ENCODE data around the gene AGAP1. TPM values are rescaled to one million over a fixed set of nuclear protein-coding genes. Genes with fewer than 3 reads are reported as not detected.

AGAP1 gene
- total RNA-seq, 1 donor from 2014 or later = 39.0 TPM

DNA sequence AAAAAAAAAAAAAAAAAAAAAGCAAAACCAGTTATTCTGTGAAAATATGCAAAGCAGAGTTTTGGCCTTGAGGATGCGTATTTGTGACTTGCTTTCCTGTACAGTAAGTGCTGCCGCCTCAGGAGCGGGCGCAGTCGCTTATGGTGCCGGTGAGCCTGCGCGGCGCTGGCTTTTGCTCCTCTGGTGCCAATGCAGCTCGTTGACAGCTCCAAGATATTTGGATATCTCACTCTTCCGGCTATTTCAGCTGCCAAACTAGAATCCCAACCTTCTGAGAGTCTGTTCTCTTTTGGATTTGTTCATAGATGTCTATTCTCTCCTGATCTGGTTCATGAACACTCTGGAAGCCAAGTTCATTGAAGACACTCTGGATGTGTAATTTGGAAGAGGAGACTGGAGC lies 184.1 kb downstream of the AGAP1 start:
- H3K4me1 Mint-ChIP-seq (ENCODE audit: low read depth) = peaks cover 31% of the 10 kb centered on the region

DNA sequence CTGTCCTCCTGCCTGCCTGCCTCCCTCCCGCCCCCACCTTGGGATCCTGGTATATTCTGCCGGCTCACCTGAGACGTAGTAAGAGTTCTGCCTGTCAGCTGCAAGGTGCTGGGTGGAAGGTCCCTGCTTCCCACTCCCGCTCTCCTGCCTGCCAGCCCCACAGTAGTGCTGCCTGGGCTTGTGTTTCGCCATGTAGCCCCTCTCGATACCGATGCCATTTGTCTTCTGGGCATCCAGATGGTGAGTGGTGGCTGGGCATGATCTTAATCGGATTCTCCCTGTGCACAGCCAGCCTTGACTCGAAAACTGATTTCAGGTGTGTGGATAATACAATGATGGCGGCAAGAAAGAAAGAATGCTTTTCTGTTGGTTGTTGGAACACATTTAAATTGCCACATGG lies 184.9 kb downstream of the AGAP1 start:
- Mint-ChIP-seq H3K27ac (ENCODE audit: unreplicated experiment) (no peak overlapping the region), H3K36me3 (ENCODE audit: low read depth) (no peaks in the 10 kb centered on the region), H3K4me1 (ENCODE audit: low read depth) (peaks cover 25% of the 10 kb centered on the region), H3K27me3 (ENCODE audit: low read depth) (no peaks in the 10 kb centered on the region), H3K9me3 (ENCODE audit: low read depth) (no peaks in the 10 kb centered on the region), H3K4me3 (ENCODE audit: unreplicated experiment) (no peak overlapping the region)
- DNase-seq (ENCODE audit: low spot score) = no peak
- TF ChIP-seq, protein P1, sequence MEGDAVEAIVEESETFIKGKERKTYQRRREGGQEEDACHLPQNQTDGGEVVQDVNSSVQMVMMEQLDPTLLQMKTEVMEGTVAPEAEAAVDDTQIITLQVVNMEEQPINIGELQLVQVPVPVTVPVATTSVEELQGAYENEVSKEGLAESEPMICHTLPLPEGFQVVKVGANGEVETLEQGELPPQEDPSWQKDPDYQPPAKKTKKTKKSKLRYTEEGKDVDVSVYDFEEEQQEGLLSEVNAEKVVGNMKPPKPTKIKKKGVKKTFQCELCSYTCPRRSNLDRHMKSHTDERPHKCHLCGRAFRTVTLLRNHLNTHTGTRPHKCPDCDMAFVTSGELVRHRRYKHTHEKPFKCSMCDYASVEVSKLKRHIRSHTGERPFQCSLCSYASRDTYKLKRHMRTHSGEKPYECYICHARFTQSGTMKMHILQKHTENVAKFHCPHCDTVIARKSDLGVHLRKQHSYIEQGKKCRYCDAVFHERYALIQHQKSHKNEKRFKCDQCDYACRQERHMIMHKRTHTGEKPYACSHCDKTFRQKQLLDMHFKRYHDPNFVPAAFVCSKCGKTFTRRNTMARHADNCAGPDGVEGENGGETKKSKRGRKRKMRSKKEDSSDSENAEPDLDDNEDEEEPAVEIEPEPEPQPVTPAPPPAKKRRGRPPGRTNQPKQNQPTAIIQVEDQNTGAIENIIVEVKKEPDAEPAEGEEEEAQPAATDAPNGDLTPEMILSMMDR (IDR thresholded peaks at IDR 0.05) = no peak

More for the DNA sequence above, 184.1 kb downstream of the AGAP1 start:
- no peaks in the 10 kb centered on the region for H3K9me3 Mint-ChIP-seq (ENCODE audit: low read depth)
- H3K4me3 Mint-ChIP-seq (ENCODE audit: unreplicated experiment) = no peak overlapping the region
- no peak overlapping the region for H3K27ac Mint-ChIP-seq (ENCODE audit: unreplicated experiment)
- no peaks in the 10 kb centered on the region for H3K36me3 Mint-ChIP-seq (ENCODE audit: low read depth)
- H3K27me3 Mint-ChIP-seq (ENCODE audit: low read depth) = no peaks in the 10 kb centered on the region
- TF ChIP-seq, protein P1 (IDR thresholded peaks at IDR 0.05) = no peak
- DNase-seq (ENCODE audit: low spot score) = no peak

DNA sequence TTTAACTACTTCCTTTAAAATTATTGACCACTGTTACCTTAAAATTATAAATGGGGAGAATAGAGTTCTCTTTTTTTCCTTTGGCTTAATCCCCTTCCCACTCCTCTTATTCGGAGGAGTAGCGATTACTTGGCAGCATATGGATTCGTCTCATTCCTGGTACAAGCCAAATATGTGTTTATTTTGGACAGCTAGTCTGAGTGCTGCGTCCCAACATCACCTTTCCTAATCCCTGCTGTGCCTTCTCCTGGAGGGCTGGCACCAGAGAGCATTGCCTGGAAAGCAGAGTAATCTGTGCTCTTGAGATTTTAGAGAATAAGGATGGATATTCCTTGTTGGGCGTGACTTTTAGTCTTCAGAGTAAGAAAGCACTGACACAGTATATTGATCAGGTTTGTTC lies 185.6 kb downstream of the AGAP1 start:
- Mint-ChIP-seq H3K27me3 (ENCODE audit: low read depth) (no peaks in the 10 kb centered on the region), H3K9me3 (ENCODE audit: low read depth) (no peaks in the 10 kb centered on the region), H3K36me3 (ENCODE audit: low read depth) (no peaks in the 10 kb centered on the region), H3K4me1 (ENCODE audit: low read depth) (peaks cover 21% of the 10 kb centered on the region), H3K27ac (ENCODE audit: unreplicated experiment) (no peak overlapping the region), H3K4me3 (ENCODE audit: unreplicated experiment) (no peak overlapping the region)
- no peak for DNase-seq (ENCODE audit: low spot score)
- TF ChIP-seq, protein P1 (IDR thresholded peaks at IDR 0.05) = no peak

DNA sequence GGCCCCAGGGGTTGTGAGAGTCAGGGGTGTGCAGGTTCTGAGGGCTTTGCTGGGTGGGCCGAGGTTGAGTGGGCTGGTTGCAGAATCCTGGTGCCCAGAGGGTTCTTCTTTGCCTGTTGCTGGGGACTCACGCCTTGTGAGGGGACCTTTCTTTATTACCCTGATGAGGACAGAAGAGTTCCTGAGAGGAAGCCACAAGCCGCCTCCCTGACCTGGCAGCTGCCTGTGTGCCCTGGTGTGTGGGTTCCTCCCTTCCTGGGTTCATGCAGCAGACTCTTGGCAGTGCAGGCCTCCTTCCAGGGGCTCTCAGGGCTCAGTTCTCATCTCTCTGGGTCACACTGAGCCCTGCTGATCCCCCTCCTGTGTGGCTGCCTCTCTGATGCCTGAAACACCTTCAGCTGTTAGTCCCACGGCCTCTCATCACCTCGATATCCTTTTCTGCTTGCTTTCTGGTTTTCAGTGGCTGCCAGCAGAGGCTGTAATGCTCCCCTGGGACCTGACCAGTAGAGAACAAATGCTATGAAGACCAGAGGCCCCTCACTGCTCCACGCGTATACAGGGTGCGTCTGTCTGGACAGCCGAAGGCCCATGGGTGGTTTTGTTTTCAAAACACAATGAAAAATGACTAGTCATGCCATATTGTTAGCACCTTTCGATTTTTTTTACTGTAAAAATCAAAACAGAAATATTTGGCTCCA lies 191.3 kb downstream of the AGAP1 start:
- no peaks in the 10 kb centered on the region for H3K36me3 Mint-ChIP-seq (ENCODE audit: low read depth)
- no peaks in the 10 kb centered on the region for H3K27me3 Mint-ChIP-seq (ENCODE audit: low read depth)
- TF ChIP-seq, protein P1 (IDR thresholded peaks at IDR 0.05) = no peak
- H3K9me3 Mint-ChIP-seq (ENCODE audit: low read depth) = no peaks in the 10 kb centered on the region
- no peak for DNase-seq (ENCODE audit: low spot score)
- H3K27ac Mint-ChIP-seq (ENCODE audit: unreplicated experiment) = peak overlapping the region; percentile 80
- H3K4me1 Mint-ChIP-seq (ENCODE audit: low read depth) = peaks cover 12% of the 10 kb centered on the region
- H3K4me3 Mint-ChIP-seq (ENCODE audit: unreplicated experiment) = no peak overlapping the region

DNA sequence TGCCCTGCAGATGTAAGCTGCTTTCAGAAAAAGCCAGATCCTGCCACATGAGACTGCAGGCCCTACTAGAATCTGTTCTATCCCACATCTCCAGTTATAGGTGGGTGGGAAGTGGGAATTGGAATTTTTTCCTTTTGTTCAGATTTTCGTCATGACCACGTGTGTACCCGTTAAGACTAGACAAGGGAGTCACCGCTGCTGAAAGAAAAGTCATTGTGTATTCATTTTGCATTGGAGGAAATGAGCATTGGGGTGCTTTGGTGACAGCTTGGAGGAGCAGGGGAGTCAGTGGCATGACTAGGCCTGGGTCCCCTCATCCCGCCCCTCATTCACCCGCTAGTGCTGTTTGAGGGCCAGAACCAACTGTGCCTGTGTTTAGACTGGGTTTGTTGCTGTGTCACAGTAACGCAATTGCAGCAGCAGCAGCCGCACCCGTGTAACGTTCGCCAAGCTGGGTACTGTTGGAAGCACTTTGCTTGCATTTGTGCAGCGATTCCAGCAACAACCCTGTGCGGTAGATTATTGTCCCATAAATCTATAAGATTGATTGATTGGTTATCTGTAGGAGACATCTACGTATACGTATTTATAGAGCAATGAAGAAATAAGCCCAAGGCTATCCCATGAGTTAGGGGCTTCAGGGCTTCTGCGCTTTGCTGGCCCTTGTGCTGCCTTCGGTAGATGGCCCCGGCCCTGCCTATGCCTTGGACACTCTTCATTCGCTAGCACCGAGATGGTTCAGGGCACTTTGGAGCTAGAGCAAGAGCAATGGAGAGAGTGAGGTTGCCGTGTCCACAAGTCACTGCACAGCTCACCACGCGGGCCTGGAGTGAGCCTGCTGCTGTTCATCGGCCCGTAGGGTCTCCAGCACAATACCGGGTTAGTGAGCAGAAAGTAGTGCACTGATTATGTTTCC lies 194.9 kb downstream of the AGAP1 start:
- Mint-ChIP-seq H3K27ac (ENCODE audit: unreplicated experiment) (no peak overlapping the region), H3K27me3 (ENCODE audit: low read depth) (no peaks in the 10 kb centered on the region), H3K9me3 (ENCODE audit: low read depth) (no peaks in the 10 kb centered on the region), H3K4me3 (ENCODE audit: unreplicated experiment) (no peak overlapping the region), H3K36me3 (ENCODE audit: low read depth) (no peaks in the 10 kb centered on the region), H3K4me1 (ENCODE audit: low read depth) (peaks cover 12% of the 10 kb centered on the region)
- TF ChIP-seq, protein P1 (IDR thresholded peaks at IDR 0.05) = no peak
- no peak for DNase-seq (ENCODE audit: low spot score)
